Renal pelvis (tissue), 12 donors: ENCODE results near the gene OR7A17. TPM values are rescaled to one million over a fixed set of nuclear protein-coding genes. Genes with fewer than 3 reads are reported as not detected.
A peak's percentile ranks its signal among the peaks of the same experiment; 100 is the strongest.

Experiments used
- DNase-seq: peaks from one replicate; pipeline ENCODE4 v3.0.0-alpha.2; 2013
- long read RNA-seq, 16 experiments: transcript quantifications; one replicate each; lab custom pipeline, GENCODE V29; 2026
- polyA plus RNA-seq, 3 donors: library from polyadenylated mRNA; unstranded; fragments of 120-200 nt; gene quantifications; one replicate each; pipeline ENCODE4 v1.2.1, GENCODE V29; 2013; ENCODE audit not compliant: insufficient read length in 3 of 3

Gene OR7A17
- under 1 TPM in 2 of 3 donors, not detected in 1; 0.09 TPM for polyA plus RNA-seq
- long read RNA-seq, donor 1: 0 reads
- long read RNA-seq, donor 2: 0 reads
- long read RNA-seq, donor 3: 0 reads
- long read RNA-seq, donor 4, partial matches to known transcripts: 0 of 1 reads
- long read RNA-seq, donor 4, other reads (novel, unspliced or antisense): 0 of 1 reads
- long read RNA-seq, donor 5, partial matches to known transcripts: 0 of 1 reads
- long read RNA-seq, donor 5, other reads (novel, unspliced or antisense): 0 of 1 reads
- long read RNA-seq, donor 6: 0 reads
- long read RNA-seq, donor 7: 0 reads
- long read RNA-seq, donor 8: 0 reads
- long read RNA-seq, donor 9: 0 reads
- long read RNA-seq, donor 10: 0 reads
- long read RNA-seq, donor 11: 0 reads
- long read RNA-seq, donor 12: 0 reads
- long read RNA-seq, donor 13: 0 reads
- long read RNA-seq, donor 14: 0 reads
- long read RNA-seq, donor 15: 0 reads
- long read RNA-seq, donor 16, partial matches to known transcripts: 0 of 1 reads
- long read RNA-seq, donor 16, other reads (novel, unspliced or antisense): 0 of 1 reads

DNA sequence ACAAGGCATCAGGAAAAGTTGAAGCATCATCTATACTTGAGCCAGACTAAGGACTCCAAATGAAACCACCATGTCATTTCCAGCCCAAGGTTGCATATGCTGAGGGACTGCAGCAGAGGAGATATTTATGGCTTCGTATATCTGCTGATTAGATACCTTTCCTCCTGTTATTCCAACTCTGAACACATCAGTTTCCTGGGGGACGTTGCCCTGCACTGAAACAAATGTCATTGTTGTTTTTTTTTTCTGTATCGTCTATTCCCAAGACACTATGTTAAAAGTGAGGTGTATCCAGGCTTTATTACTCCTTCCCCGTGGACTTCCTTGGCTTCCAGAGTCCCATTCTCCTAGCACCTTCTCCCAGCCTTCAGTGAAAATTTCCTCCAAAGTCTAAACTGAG, at the start of gene OR7A17:
Gene OR7A17 (minus strand): TSS at position 101 of the 400 bp plus-strand sequence. CDS start 4,777 bp downstream, outside the sequence.
- DNase-seq: no peak

DNA sequence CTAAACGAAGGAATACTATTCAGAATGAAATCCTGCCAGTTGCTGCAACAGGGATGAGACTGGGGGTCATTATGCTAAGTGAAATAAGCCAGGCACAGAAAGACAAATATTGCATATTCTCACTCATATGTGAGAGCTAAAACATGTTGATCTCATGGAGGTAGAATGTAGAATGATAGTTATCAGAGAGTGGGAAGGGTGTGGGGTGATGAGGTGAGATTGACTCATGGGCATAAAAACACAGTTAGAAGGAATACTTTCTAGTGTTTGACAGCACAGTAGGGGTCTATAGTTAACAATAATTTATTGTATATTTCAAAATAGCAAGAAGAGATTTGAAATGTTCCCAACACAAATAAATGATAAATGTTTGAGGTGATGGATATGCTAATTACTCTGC, 47.6 kb upstream of the OR7A17 start:
- DNase-seq: no peak

DNA sequence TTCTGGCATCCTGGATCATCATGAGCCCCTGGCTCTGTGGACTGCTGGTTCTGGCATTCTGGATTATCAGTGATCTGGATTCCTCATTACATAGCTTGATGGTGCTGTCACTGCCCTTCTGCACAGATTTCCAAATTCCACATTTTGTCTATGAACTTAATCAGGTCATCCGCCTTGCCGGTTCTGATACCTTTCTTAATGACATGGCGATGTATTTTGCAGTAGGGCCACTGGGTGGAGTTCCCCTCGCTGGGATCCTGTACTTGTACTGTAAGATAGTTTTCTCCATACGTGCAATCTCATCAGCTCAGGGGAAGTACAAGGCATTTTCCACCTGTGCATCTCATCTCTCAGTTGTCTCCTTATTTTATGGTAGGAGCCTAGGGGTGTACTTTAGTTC, 30.9 kb upstream of the OR7A17 start:
- DNase-seq: no peak

DNA sequence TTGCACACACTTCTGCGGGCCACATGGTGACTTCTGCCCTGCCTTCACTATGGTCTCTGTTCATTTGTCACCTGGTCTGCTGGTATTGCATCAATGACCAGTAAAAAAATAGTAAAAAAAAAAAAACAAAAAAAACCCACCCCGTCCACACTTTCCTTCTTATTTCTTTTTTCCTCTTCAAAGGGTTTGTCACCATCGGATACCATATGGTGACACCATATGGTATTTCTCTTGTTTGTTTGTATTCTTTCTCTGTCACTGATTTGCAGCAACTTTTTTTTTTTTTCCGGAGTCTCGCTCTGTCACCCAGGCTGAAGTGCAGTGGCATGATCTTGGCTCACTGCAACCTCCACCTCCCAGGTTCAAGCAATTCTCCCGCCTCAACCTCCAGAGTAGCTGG, 29.2 kb upstream of the OR7A17 start:
- DNase-seq: no peak

DNA sequence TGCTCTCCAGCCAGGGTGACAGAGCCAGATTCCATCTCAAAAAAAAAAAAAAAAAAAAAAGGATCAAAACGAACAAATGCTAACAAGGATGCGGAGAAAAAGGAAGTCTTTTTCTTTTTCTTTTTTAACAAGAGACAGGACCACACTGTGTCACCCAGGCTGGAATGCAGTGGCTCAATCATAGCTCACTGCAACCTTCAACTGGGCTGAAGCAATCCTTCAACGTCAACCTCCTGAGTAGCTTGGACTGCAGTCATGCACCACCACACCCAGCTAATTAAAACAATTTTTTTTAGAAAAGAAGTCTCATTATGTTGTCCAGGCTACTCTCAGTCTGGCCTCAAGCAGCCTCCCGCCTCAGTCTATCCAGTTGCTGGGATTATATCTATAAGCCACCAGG, 20.8 kb upstream of the OR7A17 start:
- DNase-seq: no peak

DNA sequence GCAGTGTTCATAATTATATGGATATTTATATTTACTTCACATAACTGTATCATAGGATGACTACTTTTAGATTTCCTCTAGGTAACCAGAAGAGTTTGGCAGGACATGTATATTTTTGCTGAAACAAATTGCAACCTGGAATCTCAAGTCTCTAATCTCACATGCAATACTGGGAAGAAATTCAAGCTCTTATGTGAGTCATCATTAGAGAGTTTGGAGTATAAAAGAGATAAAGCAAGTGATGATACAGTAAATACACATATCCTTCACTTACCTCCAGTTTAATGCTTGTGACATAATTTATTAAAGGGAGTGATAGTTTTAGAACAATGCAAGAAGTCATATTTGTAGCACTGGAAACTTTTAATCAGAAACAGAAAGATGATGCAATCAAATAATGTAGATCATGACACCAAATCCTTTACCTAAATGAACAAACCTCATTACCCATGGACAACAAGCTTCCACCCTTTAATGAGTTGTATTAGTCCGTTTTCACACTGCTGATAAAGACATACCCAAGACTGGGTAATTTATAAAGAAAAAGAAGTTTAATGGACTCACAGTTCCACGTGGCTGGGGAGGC, 15.8 kb upstream of the OR7A17 start:
- no peak for DNase-seq

DNA sequence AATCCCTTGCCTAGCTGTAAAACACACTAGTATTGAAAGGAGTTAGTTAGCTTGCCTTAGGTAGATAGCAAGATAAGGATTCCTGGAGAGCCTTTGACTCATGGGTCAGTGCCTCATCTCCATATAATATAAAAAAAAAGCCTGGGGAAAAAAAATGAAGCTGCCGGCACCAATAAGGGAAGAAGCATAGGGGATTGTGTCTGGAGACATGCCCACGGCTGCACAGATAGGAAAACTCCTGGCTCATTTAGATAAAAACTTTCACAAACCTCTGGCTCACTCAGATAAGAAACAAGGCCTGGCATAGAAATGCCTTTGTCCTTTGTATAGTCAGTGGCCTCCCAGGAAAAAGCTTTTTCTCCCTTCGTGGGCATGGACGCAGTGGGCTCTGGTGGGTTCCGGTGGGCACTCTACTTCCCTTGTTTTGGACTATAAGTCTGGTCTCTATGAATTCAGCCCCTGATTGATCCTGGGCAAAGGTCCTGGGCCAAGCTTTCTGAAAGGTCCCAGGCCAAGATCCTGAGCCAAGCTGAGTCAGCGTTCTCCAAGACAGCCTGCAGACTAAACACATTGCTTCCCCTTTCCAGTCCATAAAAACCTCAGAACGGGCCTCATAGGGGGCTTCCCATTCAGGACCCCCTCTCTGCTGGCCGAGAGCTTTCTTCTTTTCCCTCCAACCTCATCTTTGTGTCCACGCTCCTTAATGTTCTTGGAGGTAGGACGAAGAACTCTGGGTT, 4.9 kb upstream of the OR7A17 start:
- no peak for DNase-seq

DNA sequence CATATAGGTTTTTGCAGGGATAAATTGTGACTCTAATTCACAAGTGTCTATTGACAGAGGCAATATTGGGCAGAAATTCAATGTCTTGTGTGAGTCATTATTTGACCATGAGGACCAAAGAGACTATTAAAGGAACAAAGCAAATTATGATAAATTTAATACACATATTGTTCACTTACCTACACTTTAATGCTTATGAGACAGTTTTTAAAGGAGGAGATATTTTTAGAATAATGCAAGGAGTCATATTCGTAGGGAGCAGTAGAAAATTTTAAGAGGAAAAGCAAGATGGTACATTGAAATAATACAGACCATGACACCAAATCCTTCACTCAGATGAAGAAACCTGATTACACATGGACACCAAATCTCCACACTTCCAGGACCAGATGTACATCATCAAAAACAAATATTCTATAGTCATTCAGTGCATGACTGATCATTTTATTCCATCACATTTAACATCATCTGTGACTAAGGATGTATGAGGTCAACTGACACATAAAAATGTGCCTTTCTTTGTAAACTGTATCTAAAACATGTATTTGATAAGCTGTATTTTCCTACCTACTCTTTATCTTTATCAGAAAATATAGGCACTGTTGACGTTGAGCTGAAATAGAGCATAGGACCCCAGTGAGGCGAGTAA, 4.2 kb upstream of the OR7A17 start:
- no peak for DNase-seq

DNA sequence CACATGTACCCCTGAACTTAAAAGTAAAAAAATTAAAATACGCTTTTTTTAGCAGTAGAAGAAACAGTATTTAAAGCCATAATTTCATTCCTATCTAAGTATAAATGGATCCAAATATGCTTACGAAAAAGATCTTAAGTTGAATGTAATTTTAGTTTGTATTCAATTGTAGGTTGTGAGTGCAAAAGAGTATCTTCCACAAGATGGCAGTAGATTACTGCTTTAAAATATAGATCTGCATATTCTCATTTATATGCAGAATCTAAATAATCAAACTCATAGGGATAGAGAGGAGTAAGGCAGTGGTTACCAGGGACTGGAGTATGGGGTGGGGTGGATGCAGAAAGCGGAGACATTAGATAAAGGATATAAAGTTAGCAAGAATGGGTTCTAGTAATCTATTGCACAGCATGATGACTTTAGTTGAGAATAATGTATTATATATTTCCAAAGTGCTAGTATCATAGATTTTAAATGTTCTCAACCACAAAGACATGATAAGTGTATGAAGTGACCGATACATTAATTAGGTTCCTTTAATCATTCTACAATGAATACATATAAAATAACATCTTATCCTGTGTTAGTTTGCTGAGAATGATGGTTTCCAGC, 14.2 kb downstream of the OR7A17 start:
- DNase-seq: no peak

DNA sequence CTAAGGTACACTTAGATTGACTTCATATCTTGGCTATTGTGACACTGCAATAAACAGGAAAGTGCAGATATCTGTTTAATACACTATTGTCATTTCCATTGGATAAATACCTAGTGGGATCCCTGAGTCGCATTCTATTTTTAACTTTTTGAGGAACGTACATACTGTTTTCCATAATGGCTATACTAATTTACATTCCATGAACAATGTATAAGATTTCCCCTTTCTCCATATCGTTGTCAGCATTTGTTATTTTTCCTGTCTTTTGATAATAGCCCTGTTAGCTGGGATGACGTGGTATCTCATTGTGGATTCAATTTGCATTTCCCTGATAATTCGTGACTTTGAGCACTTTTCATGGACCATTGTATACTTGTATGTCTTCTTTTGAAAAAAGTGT, 17.4 kb downstream of the OR7A17 start:
- DNase-seq: no peak

DNA sequence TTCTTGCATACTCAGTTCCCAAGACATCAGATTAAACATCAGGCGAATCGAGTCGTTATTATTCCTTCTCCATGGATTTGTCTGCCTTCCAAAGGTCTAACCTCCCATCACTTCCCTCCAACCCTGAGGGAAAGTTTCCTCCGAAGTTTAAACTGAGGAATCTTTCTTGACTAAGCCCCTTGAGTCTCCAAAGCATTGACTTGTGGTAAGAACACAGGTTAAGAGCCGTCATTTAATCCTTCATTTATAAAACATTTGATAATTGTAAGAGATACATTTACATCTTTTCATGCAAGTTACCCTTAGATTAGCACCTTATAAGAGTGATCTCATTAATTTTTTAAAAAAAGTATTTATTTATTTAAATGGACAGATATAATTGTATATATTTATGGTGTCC, 37.1 kb downstream of the OR7A17 start, which contains the start of gene OR7A10:
Gene OR7A10 (minus strand): TSS at position 101 of the 400 bp plus-strand sequence. CDS start 7,045 bp downstream, outside the sequence.
- DNase-seq: no peak

DNA sequence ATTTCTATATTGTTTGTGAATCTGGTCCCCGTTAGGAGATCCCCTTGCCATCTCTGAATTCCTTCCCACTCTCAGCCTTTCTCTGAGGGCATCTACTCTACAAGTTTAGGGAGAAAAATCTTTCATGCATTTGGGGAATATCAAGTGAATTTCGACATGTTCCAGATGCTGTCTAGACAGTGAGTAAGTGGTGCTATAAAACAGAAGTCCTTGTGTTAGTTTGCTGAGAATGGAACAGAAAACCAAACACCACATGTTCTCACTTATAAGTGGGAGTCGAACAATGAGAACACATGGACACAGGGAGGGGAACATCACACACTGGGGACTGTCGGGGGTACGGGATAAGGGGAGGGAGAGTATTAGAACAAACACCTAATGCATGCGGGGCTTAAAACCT, 42.4 kb downstream of the OR7A17 start:
- peak; percentile 45 for DNase-seq

DNA sequence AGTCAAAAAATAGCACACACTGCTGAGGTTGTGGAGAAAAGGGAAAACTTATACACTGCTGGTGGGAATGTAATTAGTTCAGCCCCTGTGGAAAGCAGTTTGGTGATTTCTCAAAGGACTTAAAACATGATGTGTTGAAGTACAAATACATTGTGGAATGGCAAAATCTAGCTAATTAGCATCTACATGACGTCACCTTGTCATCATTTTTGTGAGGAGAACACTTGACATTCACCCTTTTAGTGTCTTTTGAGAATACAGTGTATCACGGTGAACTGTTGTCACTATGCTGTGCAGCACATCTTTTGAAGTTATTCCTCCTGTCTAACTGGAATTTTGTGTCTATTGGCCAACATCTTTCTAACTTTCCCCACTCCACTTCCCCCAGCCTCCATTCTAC, 42.8 kb downstream of the OR7A17 start:
- DNase-seq: no peak

DNA sequence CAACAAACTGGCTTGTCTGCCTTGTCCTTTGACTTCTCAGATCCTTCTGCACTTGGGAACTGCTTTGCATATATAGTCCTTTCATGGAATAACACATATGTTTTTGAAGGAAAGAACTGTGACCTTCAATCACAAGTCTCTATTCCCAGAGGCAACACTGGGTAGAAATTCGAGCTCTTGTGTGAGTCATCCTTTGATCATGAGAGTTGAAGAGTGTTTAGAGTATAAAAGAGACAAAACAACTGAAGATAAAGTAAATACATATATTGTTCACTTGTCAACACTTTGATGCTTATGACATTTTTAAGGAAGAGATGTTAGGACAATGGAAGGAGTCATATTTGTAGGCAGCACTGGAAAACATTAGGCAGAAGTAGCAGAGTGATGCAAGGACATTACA, 45.7 kb downstream of the OR7A17 start:
- no peak for DNase-seq

DNA sequence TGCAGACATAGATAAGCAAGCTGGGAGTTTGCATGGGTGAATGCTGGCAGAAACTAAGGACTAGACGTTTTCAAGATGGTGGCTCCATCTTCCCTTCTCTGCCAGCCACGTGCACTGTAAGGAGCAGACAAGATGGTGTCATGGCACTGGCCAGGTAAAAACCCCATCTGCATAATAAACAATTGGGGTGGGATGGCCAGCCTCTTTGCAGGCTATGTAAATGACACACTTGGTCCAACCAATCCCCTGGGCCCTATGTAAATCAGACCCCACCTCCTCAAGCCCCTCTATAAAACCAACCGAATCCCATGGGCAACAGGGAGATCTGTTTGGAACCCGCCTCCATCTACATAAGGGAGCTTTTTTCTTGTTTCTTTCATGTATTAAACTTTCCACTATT, 48.5 kb downstream of the OR7A17 start:
- DNase-seq: no peak

DNA sequence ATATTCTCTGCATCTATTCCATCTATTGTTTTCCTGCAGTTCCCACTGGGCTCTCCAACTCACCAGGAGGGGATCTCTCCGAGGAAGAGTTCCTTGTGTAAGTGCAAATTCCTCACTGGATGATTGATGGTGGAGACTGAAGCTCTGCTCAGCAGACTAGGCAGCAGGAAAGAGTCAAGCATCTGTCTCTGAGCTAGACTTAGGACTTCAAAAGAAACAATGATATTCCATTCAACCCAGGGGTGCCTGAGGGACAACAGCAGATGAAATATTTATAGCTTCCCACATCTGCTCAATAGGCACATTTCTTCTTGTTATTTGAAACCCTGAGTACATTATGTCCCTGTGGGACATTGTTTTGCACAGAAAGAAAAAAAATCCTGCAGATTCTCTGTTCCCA, 50.9 kb downstream of the OR7A17 start, which contains the start of the genes OR7A5 and OR7C1:
Gene OR7A5 (minus strand): TSS at position 175 of the 400 bp plus-strand sequence. CDS start 6,944 bp downstream, outside the sequence.
Gene OR7C1 (minus strand): TSS at position 175 of the 400 bp plus-strand sequence. CDS start 35,049 bp downstream, outside the sequence.
- DNase-seq: peak; percentile 55

DNA sequence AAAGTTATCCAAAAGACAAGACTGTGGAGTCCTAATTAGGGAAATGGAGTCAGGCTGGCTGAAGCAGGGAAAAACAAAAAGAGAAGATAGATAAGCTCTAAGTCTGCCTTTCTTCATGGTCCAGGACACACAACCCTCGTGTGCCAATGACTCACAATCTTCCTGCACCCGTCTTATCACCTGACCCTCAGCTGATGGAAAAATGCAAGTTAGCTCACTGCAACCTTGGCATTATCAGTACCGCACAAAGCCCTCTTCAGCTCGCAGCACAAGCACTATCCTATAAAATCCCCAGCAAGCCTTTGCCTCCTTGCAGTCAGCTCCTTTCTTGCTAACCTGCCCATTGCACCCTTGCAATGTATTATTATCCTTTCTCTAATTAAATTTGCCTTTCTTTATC, 55.2 kb downstream of the OR7A17 start:
- DNase-seq: no peak
